Measurements from ENCODE around the gene ILF3.

The ILF3 gene

DNA sequence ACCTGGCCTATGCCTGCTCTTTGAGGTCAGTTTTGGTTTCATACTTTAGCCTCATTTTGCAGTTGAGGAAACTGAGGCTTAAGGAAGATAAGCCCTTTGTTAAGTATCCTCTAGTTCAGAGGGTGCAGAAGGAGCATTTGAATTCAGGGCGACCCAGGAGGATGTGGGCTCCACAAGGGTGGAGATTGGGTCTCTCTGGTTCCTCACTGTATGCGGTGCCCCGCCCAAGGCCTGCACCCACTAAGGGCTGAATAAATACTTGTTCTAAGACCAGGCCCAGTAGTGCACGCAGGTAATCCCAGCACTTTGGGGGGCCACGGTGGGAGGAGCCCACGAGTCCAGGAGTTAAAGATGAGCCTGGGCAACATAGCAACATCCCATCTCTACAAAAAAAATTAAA is 29.6 kb upstream of the ILF3 start:
- Histone ChIP-seq H3K4me1 (ENCODE audit: control insufficient read depth, insufficient read depth, low read length) (peaks cover 4% of the 10 kb centered on the region), H3K9me3 (ENCODE audit: control insufficient read depth, low read length) (no peaks in the 10 kb centered on the region), H3K36me3 (ENCODE audit: control insufficient read depth, insufficient read depth, low read length) (peaks cover 10% of the 10 kb centered on the region), H3K27me3 (ENCODE audit: control insufficient read depth, insufficient read depth, low read length, poor library complexity, severe bottlenecking) (no peaks in the 10 kb centered on the region), H3K4me3 (ENCODE audit: insufficient read depth, low read depth, low read length) (peak overlapping the region; percentile 50), H3K27ac (ENCODE audit: insufficient read depth, low read depth, low read length, poor library complexity, severe bottlenecking) (peak overlapping the region; percentile 86)
- WGBS, 2 experiments: 90 to 92% methylated on average over 6 of the region's 6 CpGs

GRCh38 chr19:10625003-10625761 is 29.0 kb upstream of the ILF3 start, which contains the start of gene SLC44A2:
SLC44A2 (plus strand) TSS chr19:10625553; CDS start chr19:10625634, 81 bp downstream.
- H3K4me3 ChIP-seq (ENCODE audit: insufficient read depth, low read depth, low read length): peak within 1 kb of the TSS; percentile 50
- H3K9me3 ChIP-seq (ENCODE audit: control insufficient read depth, low read length): no peaks in the 10 kb centered on the region
- peak within 1 kb of the TSS; percentile 86 for H3K27ac ChIP-seq (ENCODE audit: insufficient read depth, low read depth, low read length, poor library complexity, severe bottlenecking)
- H3K36me3 ChIP-seq (ENCODE audit: control insufficient read depth, insufficient read depth, low read length): peaks cover 10% of the 10 kb centered on the region
- H3K4me1 ChIP-seq (ENCODE audit: control insufficient read depth, insufficient read depth, low read length): peaks cover 4% of the 10 kb centered on the region
- WGBS, 2 experiments: 4% methylated on average over 53 of the region's 53 CpGs
- no peaks in the 10 kb centered on the region for H3K27me3 ChIP-seq (ENCODE audit: control insufficient read depth, insufficient read depth, low read length, poor library complexity, severe bottlenecking)

DNA sequence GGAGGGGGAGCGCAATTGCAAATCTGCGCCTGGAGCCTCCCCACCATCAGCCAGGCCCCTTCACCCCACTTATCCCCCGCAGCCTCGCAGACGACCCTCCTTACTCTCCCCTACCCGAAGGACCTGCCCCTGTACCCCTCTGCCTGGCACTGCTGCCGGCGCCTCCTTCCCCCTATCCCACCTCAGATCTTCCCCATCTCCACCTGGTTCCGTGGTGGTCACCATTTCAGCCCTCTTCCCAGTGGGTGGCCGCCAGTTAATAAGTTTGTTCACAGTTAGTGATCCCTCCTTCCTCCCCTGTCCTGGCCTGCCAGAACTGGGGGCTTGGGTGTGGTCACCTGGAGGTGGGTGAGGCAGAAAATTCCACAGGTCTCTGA is 28.4 kb upstream of the ILF3 start:
- no peaks in the 10 kb centered on the region for H3K9me3 ChIP-seq (ENCODE audit: control insufficient read depth, low read length)
- peaks cover 4% of the 10 kb centered on the region for H3K4me1 ChIP-seq (ENCODE audit: control insufficient read depth, insufficient read depth, low read length)
- H3K36me3 ChIP-seq (ENCODE audit: control insufficient read depth, insufficient read depth, low read length): peaks cover 10% of the 10 kb centered on the region
- H3K27ac ChIP-seq (ENCODE audit: insufficient read depth, low read depth, low read length, poor library complexity, severe bottlenecking): peak overlapping the region; percentile 86
- H3K4me3 ChIP-seq (ENCODE audit: insufficient read depth, low read depth, low read length): peak overlapping the region; percentile 50
- WGBS, 2 experiments: 18 to 25% methylated on average over 10 of the region's 10 CpGs
- no peaks in the 10 kb centered on the region for H3K27me3 ChIP-seq (ENCODE audit: control insufficient read depth, insufficient read depth, low read length, poor library complexity, severe bottlenecking)

- Histone ChIP-seq H3K9me3 (ENCODE audit: control insufficient read depth, low read length) (no peaks in the 10 kb centered on the region), H3K4me1 (ENCODE audit: control insufficient read depth, insufficient read depth, low read length) (no peaks in the 10 kb centered on the region), H3K27me3 (ENCODE audit: control insufficient read depth, insufficient read depth, low read length, poor library complexity, severe bottlenecking) (no peaks in the 10 kb centered on the region), H3K27ac (ENCODE audit: insufficient read depth, low read depth, low read length, poor library complexity, severe bottlenecking) (no peak overlapping the region), H3K4me3 (ENCODE audit: insufficient read depth, low read depth, low read length) (no peak overlapping the region), H3K36me3 (ENCODE audit: control insufficient read depth, insufficient read depth, low read length) (peaks cover 52% of the 10 kb centered on the region)
- 92 to 96% methylated on average over 14 of the region's 14 CpGs for WGBS, 2 experiments
These were observed 22.3 kb upstream of the ILF3 start for GRCh38 chr19:10631874-10632273.

- Histone ChIP-seq H3K27ac (ENCODE audit: insufficient read depth, low read depth, low read length, poor library complexity, severe bottlenecking) (no peak overlapping the region), H3K36me3 (ENCODE audit: control insufficient read depth, insufficient read depth, low read length) (peaks cover 54% of the 10 kb centered on the region), H3K4me3 (ENCODE audit: insufficient read depth, low read depth, low read length) (no peak overlapping the region), H3K27me3 (ENCODE audit: control insufficient read depth, insufficient read depth, low read length, poor library complexity, severe bottlenecking) (no peaks in the 10 kb centered on the region), H3K9me3 (ENCODE audit: control insufficient read depth, low read length) (no peaks in the 10 kb centered on the region), H3K4me1 (ENCODE audit: control insufficient read depth, insufficient read depth, low read length) (no peaks in the 10 kb centered on the region)
- WGBS, 2 experiments: 96% methylated on average over 7 of the region's 7 CpGs
These were observed 19.7 kb upstream of the ILF3 start for GRCh38 chr19:10634430-10634829.

DNA sequence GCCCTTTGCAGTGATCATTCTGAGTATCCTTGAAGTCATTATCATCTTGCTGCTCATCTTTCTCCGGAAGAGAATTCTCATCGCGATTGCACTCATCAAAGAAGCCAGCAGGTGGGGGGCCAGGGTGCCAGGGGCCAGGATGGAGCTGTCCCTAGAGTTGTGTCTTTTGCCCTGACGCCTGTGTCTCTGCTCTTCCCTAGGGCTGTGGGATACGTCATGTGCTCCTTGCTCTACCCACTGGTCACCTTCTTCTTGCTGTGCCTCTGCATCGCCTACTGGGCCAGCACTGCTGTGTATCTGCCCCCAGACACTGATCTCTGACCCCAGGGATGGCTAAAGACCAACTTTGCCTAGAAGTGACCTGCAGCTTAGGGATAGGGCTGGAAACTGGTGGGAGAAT is 19.2 kb upstream of the ILF3 start:
- no peak overlapping the region for H3K27ac ChIP-seq (ENCODE audit: insufficient read depth, low read depth, low read length, poor library complexity, severe bottlenecking)
- H3K27me3 ChIP-seq (ENCODE audit: control insufficient read depth, insufficient read depth, low read length, poor library complexity, severe bottlenecking): no peaks in the 10 kb centered on the region
- no peak overlapping the region for H3K4me3 ChIP-seq (ENCODE audit: insufficient read depth, low read depth, low read length)
- whole genome bisulfite sequencing, 2 experiments: 91 to 95% methylated on average over 6 of the region's 6 CpGs
- H3K4me1 ChIP-seq (ENCODE audit: control insufficient read depth, insufficient read depth, low read length): no peaks in the 10 kb centered on the region
- peaks cover 54% of the 10 kb centered on the region for H3K36me3 ChIP-seq (ENCODE audit: control insufficient read depth, insufficient read depth, low read length)
- H3K9me3 ChIP-seq (ENCODE audit: control insufficient read depth, low read length): no peaks in the 10 kb centered on the region

DNA sequence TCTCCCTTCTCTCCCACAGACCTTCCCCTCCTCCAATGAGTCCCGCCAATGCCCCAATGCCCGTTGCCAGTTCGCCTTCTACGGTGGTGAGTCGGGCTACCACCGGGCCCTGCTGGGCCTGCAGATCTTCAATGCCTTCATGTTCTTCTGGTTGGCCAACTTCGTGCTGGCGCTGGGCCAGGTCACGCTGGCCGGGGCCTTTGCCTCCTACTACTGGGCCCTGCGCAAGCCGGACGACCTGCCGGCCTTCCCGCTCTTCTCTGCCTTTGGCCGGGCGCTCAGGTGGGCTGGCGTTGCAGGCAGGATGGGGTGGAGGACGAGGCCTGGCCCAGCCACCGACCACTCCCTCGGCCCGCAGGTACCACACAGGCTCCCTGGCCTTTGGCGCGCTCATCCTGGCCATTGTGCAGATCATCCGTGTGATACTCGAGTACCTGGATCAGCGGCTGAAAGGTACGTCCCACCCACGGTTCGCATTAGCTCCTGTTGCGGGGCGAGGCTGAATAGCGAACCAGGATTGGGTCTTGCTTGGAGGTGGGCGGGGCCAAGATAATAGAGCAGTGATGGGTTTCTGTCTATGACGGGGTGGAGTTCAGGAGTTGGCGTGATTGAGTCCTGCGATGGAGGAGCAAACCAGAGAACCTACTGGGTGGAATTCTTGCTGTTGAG is 17.7 kb upstream of the ILF3 start:
- H3K27ac ChIP-seq (ENCODE audit: insufficient read depth, low read depth, low read length, poor library complexity, severe bottlenecking): no peak overlapping the region
- peaks cover 47% of the 10 kb centered on the region for H3K36me3 ChIP-seq (ENCODE audit: control insufficient read depth, insufficient read depth, low read length)
- H3K27me3 ChIP-seq (ENCODE audit: control insufficient read depth, insufficient read depth, low read length, poor library complexity, severe bottlenecking): no peaks in the 10 kb centered on the region
- no peaks in the 10 kb centered on the region for H3K4me1 ChIP-seq (ENCODE audit: control insufficient read depth, insufficient read depth, low read length)
- H3K9me3 ChIP-seq (ENCODE audit: control insufficient read depth, low read length): no peaks in the 10 kb centered on the region
- 94 to 96% methylated on average over 37 of the region's 37 CpGs for WGBS, 2 experiments
- no peak overlapping the region for H3K4me3 ChIP-seq (ENCODE audit: insufficient read depth, low read depth, low read length)

- WGBS, 2 experiments: 94 to 95% methylated on average over 7 to 8 of the region's 8 CpGs
- H3K9me3 ChIP-seq (ENCODE audit: control insufficient read depth, low read length): no peaks in the 10 kb centered on the region
- peaks cover 37% of the 10 kb centered on the region for H3K36me3 ChIP-seq (ENCODE audit: control insufficient read depth, insufficient read depth, low read length)
- peaks cover 6% of the 10 kb centered on the region for H3K4me1 ChIP-seq (ENCODE audit: control insufficient read depth, insufficient read depth, low read length)
- no peaks in the 10 kb centered on the region for H3K27me3 ChIP-seq (ENCODE audit: control insufficient read depth, insufficient read depth, low read length, poor library complexity, severe bottlenecking)
- no peak overlapping the region for H3K4me3 ChIP-seq (ENCODE audit: insufficient read depth, low read depth, low read length)
- no peak overlapping the region for H3K27ac ChIP-seq (ENCODE audit: insufficient read depth, low read depth, low read length, poor library complexity, severe bottlenecking)
These were observed 16.3 kb upstream of the ILF3 start for GRCh38 chr19:10637894-10638293.

GRCh38 chr19:10639836-10640235 is 14.3 kb upstream of the ILF3 start:
- Histone ChIP-seq H3K27me3 (ENCODE audit: control insufficient read depth, insufficient read depth, low read length, poor library complexity, severe bottlenecking) (no peaks in the 10 kb centered on the region), H3K4me1 (ENCODE audit: control insufficient read depth, insufficient read depth, low read length) (peaks cover 18% of the 10 kb centered on the region), H3K9me3 (ENCODE audit: control insufficient read depth, low read length) (no peaks in the 10 kb centered on the region), H3K36me3 (ENCODE audit: control insufficient read depth, insufficient read depth, low read length) (peaks cover 30% of the 10 kb centered on the region), H3K27ac (ENCODE audit: insufficient read depth, low read depth, low read length, poor library complexity, severe bottlenecking) (no peak overlapping the region), H3K4me3 (ENCODE audit: insufficient read depth, low read depth, low read length) (no peak overlapping the region)
- 91 to 93% methylated on average over 8 of the region's 8 CpGs for WGBS, 2 experiments

- Histone ChIP-seq H3K4me3 (ENCODE audit: insufficient read depth, low read depth, low read length) (no peak overlapping the region), H3K36me3 (ENCODE audit: control insufficient read depth, insufficient read depth, low read length) (peaks cover 24% of the 10 kb centered on the region), H3K27me3 (ENCODE audit: control insufficient read depth, insufficient read depth, low read length, poor library complexity, severe bottlenecking) (no peaks in the 10 kb centered on the region), H3K4me1 (ENCODE audit: control insufficient read depth, insufficient read depth, low read length) (peaks cover 18% of the 10 kb centered on the region), H3K9me3 (ENCODE audit: control insufficient read depth, low read length) (no peaks in the 10 kb centered on the region), H3K27ac (ENCODE audit: insufficient read depth, low read depth, low read length, poor library complexity, severe bottlenecking) (no peak overlapping the region)
- 91 to 96% methylated on average over 2 of the region's 2 CpGs for WGBS, 2 experiments
These were observed 13.8 kb upstream of the ILF3 start for GRCh38 chr19:10640361-10640760.

Measured in ectodermal cell (in vitro differentiated cells).